Measurements from ENCODE around the gene PLEKHH3. TPM values are rescaled to one million over a fixed set of nuclear protein-coding genes. Genes with fewer than 3 reads are reported as not detected.

PLEKHH3 gene
- total RNA-seq, 1 experiment from 2014 or later = 26.2 TPM

DNA sequence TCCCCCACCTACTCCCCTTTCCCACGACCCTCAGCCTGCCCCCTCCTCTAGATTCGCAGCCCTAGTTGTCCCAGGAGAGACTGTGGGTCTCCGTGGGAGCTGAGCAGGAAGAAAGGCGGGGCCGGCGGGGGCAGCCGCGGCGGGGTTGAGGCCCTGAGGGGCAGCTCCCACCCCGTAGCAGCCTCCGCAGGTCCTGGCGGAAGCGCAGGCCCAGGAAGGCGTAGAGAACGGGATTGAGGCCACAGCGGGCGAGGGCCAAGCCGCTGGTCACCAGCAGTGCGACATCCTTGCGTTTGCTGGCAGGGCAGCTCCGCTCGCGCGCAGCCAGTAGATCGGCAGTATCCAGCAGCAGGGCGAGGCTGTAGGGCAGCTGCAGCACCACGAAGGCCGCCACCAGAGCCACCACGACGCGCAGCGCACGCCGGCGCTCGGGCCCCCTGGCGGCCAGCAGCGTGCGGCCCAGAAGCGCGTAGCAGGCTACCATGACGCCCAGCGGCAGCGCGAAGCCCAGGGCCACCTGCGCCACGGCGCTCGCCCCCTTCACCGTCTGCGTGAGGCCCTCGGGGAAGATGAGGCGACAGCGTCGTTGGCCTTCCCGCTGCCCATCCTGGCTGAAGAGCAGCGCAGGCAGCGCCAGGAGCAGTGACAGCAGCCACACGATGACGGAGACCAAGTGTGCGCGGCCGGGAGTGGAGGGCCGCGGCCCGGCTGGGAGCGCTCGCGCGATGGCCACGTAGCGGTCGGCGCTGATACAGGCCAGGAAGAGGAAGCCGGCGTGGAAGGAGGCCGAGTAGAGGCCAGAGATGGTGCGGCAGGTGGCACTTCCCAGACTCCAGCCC is 2.9 kb upstream of the PLEKHH3 start:
- DNase-seq = peak; percentile 87 to 93
- Histone ChIP-seq H3K27me3 (replicated peaks; ENCODE audit: control insufficient read depth, insufficient read depth, low read length) (no peaks in the 10 kb centered on the region), H3K36me3 (ENCODE audit: control insufficient read depth, insufficient read depth, low read length) (no peaks in the 10 kb centered on the region), H3K4me3 (ENCODE audit: low read depth, low read length) (peak overlapping the region; percentile 79), H3K4me1 (peaks cover 28% of the 10 kb centered on the region), H3K9me3 (no peaks in the 10 kb centered on the region)
- ChIA-PET CTCF (interaction anchor here (1.2 to 3.5 kb wide), 6 partner anchors 20 to 102 kb away, joined by 4 to 38 read pairs (median 19); partner anchors contain the start of genes PSMC3IP, RETREG3, TUBG1 and TUBG2), POLR2A (interaction anchor here (0.5 to 1.3 kb wide), 6 partner anchors 71 to 1487 kb away, joined by 3 to 5 read pairs (median 4); partner anchors contain the start of genes BECN1, RETREG3 and TUBG1)
- Mint-ChIP-seq H3K36me3 (ENCODE audit: insufficient read depth, unreplicated experiment) (peaks cover 21% of the 10 kb centered on the region), H3K27ac (ENCODE audit: unreplicated experiment) (peak overlapping the region; percentile 95), H3K4me3 (ENCODE audit: unreplicated experiment) (peak overlapping the region; percentile 89), H3K27me3 (ENCODE audit: insufficient read depth, unreplicated experiment) (no peaks in the 10 kb centered on the region), H3K4me1 (ENCODE audit: low read depth, unreplicated experiment) (peaks cover 8% of the 10 kb centered on the region), H3K9me3 (ENCODE audit: unreplicated experiment) (no peaks in the 10 kb centered on the region)
- BruUV-seq (replicated peaks) = no TSS peak
- intact Hi-C loops (cut with micrococcal nuclease; ENCODE audit: unreplicated experiment) = loop anchor here (1.0 to 5.0 kb wide), 2 partner anchors 83 to 101 kb away; partner anchors contain the start of gene RAMP2
- TF ChIP-seq, protein P1, sequence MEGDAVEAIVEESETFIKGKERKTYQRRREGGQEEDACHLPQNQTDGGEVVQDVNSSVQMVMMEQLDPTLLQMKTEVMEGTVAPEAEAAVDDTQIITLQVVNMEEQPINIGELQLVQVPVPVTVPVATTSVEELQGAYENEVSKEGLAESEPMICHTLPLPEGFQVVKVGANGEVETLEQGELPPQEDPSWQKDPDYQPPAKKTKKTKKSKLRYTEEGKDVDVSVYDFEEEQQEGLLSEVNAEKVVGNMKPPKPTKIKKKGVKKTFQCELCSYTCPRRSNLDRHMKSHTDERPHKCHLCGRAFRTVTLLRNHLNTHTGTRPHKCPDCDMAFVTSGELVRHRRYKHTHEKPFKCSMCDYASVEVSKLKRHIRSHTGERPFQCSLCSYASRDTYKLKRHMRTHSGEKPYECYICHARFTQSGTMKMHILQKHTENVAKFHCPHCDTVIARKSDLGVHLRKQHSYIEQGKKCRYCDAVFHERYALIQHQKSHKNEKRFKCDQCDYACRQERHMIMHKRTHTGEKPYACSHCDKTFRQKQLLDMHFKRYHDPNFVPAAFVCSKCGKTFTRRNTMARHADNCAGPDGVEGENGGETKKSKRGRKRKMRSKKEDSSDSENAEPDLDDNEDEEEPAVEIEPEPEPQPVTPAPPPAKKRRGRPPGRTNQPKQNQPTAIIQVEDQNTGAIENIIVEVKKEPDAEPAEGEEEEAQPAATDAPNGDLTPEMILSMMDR (IDR thresholded peaks at IDR 0.05; ENCODE audit: insufficient read depth in 1 of 2, low read depth in 1 of 2, low read length in 1 of 2, severe bottlenecking in 1 of 2, unreplicated experiment in 1 of 2) = peak; percentile 79 to 90

DNA sequence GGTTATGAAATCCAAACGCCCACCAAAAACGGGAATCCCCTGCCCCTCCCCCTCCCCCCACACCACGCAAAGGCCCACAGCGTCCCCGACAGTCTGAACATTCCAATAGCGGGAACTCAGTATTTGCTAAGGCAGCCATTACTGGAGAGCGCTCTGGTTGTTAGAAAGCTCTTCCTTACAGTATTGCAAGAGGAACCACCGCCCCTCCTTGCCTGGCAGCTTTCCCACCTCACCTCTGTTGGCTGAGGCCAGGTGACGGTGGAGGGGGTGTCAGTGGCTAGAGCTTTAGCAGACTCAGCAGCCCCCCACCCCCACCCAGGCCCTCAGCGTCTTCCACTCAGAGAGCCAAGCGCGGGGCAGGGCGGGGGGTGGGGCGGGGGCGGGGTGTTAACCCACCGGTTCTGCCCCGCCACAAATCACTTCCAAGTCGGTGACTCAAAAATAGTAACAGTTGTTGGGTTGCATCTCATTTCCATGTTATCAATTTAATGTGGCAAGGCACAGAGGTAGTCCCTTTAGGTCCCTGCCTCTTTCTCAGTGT is 2.2 kb upstream of the PLEKHH3 start:
- peak; percentile 59 to 74 for DNase-seq
- H3K27me3 ChIP-seq (replicated peaks; ENCODE audit: control insufficient read depth, insufficient read depth, low read length) = no peaks in the 10 kb centered on the region
- no peaks in the 10 kb centered on the region for H3K36me3 ChIP-seq (ENCODE audit: control insufficient read depth, insufficient read depth, low read length)
- peak overlapping the region; percentile 79 for H3K4me3 ChIP-seq (ENCODE audit: low read depth, low read length)
- TF ChIP-seq, protein P1 (IDR thresholded peaks at IDR 0.05; ENCODE audit: insufficient read depth in 1 of 2, low read depth in 1 of 2, low read length in 1 of 2, severe bottlenecking in 1 of 2, unreplicated experiment in 1 of 2) = no peak
- H3K27ac Mint-ChIP-seq (ENCODE audit: unreplicated experiment) = peak overlapping the region; percentile 95
- H3K27me3 Mint-ChIP-seq (ENCODE audit: insufficient read depth, unreplicated experiment) = no peaks in the 10 kb centered on the region
- ChIA-PET CTCF (interaction anchor here (0.6 to 3.5 kb wide), 6 partner anchors 20 to 101 kb away, joined by 4 to 38 read pairs (median 19); partner anchors contain the start of genes PSMC3IP, RETREG3, TUBG1 and TUBG2), POLR2A (interaction anchor here (0.6 to 1.2 kb wide), 6 partner anchors 60 to 1488 kb away, joined by 3 to 5 read pairs (median 4); partner anchors contain the start of genes BECN1, RETREG3, STAT3 and TUBG1)
- peak overlapping the region; percentile 89 for H3K4me3 Mint-ChIP-seq (ENCODE audit: unreplicated experiment)
- BruUV-seq (replicated peaks) = no TSS peak
- peaks cover 32% of the 10 kb centered on the region for H3K4me1 ChIP-seq
- H3K4me1 Mint-ChIP-seq (ENCODE audit: low read depth, unreplicated experiment) = peaks cover 8% of the 10 kb centered on the region
- intact Hi-C loops (cut with micrococcal nuclease; ENCODE audit: unreplicated experiment) = loop anchor here (1.0 to 5.0 kb wide), 3 partner anchors 61 to 101 kb away; partner anchors contain the start of gene RAMP2
- no peaks in the 10 kb centered on the region for H3K9me3 ChIP-seq
- H3K9me3 Mint-ChIP-seq (ENCODE audit: unreplicated experiment) = no peaks in the 10 kb centered on the region
- H3K36me3 Mint-ChIP-seq (ENCODE audit: insufficient read depth, unreplicated experiment) = peaks cover 28% of the 10 kb centered on the region

Measured in Caco-2 (cell line).